HG02938 (cell line): ENCODE data around the gene RFX1.
A peak's percentile ranks its signal among the peaks of the same experiment; 100 is the strongest.
"Not testable (repeated sequence)": the region's sequence is repeated elsewhere in the genome, so short reads cannot be mapped to it uniquely, and the experiment has no call there.

Experiments used
- ATAC-seq: cut with Tn5 transposase; IDR thresholded peaks from one replicate; pipeline ENCODE4 v1.9.1; 2021; ENCODE audit warnings: mild to moderate bottlenecking, moderate library complexity; ENCODE audit not compliant: unreplicated experiment

Gene RFX1

GRCh38 chr19:14027856-14028450 lies 21.8 kb upstream of the RFX1 start, which contains the start of gene RLN3:
Gene RLN3 (plus strand): TSS chr19:14028148. CDS start chr19:14028205, 57 bp downstream.
- ATAC-seq = no peak

GRCh38 chr19:14026652-14027192 lies 20.6 kb upstream of the RFX1 start:
- not testable (repeated sequence) for ATAC-seq

- no peak for ATAC-seq
These were observed 17.5 kb upstream of the RFX1 start for GRCh38 chr19:14023404-14024235.

GRCh38 chr19:14022469-14022868 lies 16.3 kb upstream of the RFX1 start:
- ATAC-seq = no peak

GRCh38 chr19:14021474-14021873 lies 15.4 kb upstream of the RFX1 start:
- ATAC-seq = no peak

- not testable (repeated sequence) for ATAC-seq
These were observed 13.6 kb upstream of the RFX1 start for GRCh38 chr19:14019739-14020138.

GRCh38 chr19:14019100-14019499 lies 13.0 kb upstream of the RFX1 start:
- ATAC-seq = no peak

GRCh38 chr19:14015524-14016035 lies 9.5 kb upstream of the RFX1 start:
- no peak for ATAC-seq

- ATAC-seq = no peak
These were observed 6.3 kb upstream of the RFX1 start for GRCh38 chr19:14012378-14012915.

- ATAC-seq = no peak
These were observed 844 bp upstream of the RFX1 start for GRCh38 chr19:14006766-14007562.

GRCh38 chr19:14005349-14006084 lies 603 bp downstream of the RFX1 start:
- peak; percentile 16 for ATAC-seq

- no peak for ATAC-seq
These were observed 1.3 kb downstream of the RFX1 start for GRCh38 chr19:14004619-14005348.

- ATAC-seq = no peak
These were observed 2.7 kb downstream of the RFX1 start for GRCh38 chr19:14003251-14004055.

- no peak for ATAC-seq
These were observed 3.4 kb downstream of the RFX1 start for GRCh38 chr19:14002571-14003250.

GRCh38 chr19:14000691-14001375 lies 5.3 kb downstream of the RFX1 start:
- no peak for ATAC-seq

- ATAC-seq = no peak
These were observed 7.0 kb downstream of the RFX1 start for GRCh38 chr19:13999085-13999484.

- no peak for ATAC-seq
These were observed 7.7 kb downstream of the RFX1 start for GRCh38 chr19:13998426-13998825.

- ATAC-seq = no peak
These were observed 8.5 kb downstream of the RFX1 start for GRCh38 chr19:13997631-13997962.
